ENCODE results near the gene NSFL1C.

NSFL1C gene

DNA sequence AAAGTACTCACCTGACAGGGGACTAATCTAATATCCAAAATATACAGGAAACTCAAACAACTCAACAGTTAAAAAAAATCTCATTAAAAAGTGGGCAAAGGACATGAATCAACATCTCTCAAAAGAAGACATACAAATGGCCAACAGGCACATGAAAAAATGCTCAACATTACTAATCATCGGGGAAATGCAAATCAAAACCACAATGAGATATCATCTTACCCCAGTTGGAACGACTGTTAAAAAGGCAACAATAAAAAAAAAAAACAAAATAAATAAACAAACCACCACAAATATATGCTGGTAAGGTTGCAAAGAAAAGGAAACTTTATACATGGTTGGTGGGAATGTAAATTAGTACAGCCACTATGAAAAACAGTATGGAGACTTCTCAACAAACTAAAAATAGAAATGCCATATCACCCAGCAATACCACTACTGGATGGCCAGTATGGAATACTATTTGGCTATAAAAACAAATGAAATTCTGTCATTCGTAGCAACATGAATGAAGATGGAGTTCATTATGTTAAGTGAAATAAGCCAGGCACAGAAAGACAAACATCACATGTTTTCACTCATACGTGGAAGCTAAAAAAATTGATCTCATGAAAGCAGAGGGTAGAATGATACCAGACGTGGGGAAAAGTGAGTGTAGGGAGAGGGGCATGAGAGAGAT is 17.9 kb upstream of the NSFL1C start:
- DNase-seq, result no peak

- DNase-seq, result no peak
These were observed 13.4 kb upstream of the NSFL1C start for GRCh38 chr20:1479831-1480595.

DNA sequence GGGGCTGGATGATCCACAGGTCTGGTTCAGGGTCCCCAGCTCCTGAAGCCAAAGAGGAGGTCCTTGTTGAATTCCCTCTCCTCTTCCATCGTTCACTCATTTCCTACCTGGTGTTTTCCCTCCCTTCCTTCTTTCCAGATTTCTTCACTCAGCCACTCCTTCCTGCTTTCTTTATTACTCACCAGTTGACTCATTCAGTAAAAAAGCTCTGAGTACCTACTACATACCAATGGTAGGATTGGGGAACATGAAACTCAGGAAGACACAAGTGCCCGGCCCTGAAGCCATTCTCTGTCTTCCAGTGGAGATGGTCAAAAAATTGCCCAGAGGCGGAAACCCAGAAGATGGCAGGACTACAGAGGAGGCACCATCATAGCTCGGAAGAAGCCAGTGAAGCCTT is 11.9 kb upstream of the NSFL1C start:
- no peak for DNase-seq

DNA sequence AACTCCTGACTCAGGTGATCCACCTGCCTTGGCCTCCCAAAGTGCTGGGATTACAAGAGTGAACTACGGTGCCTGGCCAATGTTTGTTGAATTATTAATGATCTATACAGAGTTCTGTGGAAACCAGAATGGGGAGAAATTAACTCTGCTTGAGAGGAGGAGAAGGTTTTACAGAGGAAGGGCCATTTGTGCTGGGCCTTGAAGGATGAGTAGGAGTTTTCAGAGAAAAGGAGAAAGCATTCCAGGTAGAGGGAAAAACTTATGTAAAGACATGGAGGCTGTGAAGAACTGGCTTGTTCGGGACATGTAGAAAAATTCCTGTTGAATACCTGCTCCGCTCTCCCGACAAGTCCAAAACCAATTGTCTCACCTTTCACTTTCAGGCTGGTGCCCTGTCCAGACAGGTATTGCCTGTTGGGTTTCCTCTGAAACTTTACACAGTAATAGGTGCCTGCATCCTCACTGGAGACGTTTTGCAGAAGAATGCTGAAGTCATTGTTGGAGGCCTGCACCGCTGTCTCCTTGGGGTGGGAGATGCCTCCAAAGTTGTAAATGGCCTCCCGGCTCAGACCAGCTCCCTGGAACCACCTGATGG is 11.3 kb upstream of the NSFL1C start:
- no peak for DNase-seq

DNA sequence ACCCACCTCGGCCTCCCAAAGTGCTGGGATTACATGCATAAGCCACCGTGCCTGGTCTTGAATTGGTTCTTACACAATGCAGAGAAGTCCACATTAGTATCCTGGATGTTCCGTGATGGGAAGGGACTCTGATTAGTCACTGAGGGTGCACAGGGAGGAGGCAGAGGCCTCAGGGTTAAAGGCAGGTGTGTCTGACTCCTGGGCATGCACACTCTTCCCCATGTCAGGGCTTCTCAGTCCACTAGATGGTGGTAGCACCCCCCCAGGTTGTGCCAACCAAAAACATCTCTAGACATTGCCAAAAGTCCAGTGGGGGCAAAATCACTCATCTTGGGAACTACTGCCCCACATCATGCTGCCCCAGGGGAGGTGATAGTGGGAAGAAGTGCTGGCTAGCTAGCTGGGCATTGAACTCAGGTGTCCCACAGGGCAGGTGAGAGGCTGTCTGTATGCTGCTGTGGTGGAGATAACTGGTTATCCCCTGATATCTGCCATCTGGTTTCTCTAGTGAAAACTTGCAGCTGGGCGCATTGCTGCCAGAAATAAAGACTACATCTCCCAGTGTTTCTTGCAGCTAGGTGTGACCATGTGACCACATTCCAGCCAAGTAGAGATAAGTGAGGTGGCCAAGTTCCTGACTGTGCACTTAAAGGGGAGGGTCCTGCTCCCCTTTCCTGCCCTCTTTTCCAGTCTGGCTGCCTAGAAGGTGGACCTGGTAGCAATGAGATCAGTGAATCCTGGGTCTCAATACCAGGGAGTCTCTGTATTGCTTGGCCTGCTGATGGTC is 8.4 kb upstream of the NSFL1C start:
- DNase-seq, result no peak

DNA sequence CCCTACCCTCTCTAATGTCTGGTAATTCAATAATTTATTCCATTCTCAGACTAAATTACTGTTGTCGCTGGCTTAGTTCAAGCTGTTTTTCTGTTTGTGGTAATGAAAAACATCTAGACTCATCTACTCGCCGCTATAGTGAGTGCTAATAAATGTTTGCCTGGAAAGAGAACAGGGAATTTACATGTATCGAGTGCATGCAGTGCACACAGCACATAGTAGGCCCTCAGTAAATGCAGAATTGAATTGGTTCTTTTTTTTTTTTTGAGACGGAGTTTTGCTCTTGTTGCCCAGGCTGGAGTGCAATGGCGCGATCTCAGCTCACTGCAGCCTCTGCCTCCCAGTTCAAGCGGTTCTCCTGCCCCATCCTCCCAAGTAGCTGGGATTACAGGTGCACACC is 7.7 kb upstream of the NSFL1C start:
- DNase-seq, result no peak

DNA sequence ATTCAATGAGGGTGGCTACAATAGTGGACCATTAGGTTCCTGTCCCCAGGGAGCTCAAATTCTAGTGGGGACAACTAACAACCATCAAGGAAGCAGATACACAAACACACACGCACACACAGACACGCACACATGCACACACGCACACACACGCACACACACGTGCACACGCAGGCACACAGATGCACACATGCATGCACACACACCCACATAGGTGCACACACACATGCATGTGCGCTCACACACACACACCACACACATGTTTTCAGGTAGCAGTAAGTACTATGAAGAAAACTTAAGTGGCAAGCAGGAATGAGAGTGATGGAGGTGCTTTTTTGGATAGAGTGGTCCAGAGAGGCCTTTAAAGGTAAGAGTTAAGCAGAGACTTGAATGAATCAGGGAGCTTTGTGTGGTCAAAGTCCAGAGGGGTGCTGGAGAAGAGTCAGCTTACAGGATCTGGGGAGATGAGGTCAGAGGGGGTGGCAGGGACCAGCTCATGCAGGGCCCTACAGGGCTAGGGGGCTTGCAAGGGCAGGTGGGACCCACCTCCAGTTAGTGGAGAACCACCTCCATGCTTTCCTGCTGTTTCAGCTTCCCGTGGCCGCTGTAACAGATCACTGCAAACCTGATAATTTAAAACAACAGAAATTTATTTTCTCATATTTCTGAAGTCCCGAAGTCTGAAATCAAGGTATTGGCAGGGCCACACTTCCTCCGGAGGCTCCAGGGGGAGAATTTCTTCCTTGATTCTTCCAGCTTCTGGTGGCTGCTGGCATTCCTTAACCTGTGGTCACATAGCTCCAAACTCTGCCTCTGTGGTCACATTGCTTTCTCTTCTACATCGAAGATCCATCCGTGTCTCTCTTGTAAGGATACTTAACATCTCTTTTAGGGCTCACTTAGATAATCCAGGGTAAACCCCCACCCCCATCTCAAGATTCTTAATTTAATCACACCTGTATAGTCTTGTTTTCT is 6.9 kb upstream of the NSFL1C start:
- DNase-seq, result no peak

GRCh38 chr20:1472556-1473245 is 6.1 kb upstream of the NSFL1C start:
- no peak for DNase-seq

DNA sequence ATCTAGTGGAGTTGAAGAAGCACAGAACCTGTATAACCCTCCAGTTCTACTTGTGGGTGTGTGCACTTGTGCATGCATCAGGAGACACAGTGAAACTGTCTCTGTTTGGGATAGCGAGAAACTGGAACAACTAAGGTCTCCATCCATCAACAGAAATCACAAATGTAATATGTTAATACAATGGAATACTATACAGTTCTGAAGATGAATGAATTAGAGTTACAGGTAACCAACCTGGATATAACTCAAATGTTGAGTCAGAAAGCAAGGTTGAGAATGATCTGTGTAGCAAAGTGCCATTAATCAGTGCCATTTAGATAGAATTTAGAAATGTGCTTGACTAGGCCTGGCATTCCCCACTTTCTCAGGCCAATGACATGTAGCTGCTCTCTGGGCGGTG is 4.6 kb upstream of the NSFL1C start:
- DNase-seq, result no peak

GRCh38 chr20:1469925-1470571 is 3.4 kb upstream of the NSFL1C start:
- DNase-seq, result peak; percentile 45

DNA sequence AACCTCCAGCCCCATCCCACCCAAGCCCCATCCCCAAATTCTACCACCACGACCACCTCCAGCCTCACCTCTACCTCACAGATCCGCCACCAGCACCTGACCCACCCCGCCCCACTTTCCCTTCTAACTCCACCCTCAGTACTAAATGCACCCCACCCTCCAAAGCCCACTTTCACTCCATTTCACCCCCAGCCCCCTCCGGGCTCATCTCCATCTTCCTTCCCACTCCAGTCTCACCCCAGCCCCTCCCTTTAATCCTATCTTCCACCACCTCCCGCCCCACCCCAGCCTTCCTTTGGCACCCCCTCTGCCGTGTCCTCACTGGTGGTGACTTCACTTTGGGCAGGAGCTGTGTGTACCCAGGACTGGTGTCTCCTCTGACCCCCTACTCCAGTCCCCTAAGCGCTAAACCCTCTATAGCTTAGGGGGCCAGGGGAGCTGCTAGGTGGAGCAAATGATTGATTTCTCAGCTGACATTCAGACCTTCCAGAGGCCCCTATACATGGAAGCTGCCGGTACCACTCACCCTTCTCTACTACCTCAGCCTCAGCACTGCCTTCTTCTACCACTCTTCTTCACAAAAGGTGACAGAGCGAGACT is 2.8 kb upstream of the NSFL1C start:
- DNase-seq, result no peak

GRCh38 chr20:1468117-1468624 is 1.5 kb upstream of the NSFL1C start:
- DNase-seq, result no peak

DNA sequence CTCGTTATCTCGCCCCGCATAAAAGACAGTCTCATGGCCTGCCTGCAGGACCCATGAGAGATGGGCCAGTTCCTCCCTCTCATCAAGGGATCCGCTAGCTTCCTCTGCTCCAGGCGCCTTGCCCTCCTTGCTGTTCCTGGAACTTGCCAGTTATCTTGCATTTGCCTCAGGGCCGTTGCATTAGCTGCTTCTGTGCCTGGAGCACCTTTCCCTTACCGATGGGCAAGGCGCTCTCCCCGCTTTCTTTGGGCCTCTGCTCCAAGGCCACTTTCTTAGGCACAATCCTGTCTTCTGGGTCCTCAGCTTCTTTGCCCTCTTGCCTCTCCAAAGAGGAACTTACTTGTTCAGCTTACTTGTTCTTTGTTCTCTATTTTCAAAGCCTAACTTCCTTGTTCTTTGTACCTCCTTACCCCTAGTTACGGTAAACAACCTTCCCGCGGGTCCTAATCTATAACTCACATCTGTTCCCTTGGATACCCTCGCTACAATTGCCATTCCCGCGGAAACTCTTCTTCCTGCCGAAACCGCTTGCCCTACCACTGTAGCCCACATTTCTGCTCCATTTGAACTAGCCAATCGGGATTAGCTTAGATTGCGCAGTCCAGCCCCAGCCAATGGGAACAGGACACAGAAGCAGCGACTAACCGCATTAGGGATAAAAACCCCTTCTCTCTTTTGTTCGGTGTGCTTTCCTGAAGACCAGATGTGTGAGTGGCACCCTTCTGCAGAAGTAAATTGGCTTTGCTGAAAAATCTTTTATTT is 887 bp upstream of the NSFL1C start:
- no peak for DNase-seq

DNA sequence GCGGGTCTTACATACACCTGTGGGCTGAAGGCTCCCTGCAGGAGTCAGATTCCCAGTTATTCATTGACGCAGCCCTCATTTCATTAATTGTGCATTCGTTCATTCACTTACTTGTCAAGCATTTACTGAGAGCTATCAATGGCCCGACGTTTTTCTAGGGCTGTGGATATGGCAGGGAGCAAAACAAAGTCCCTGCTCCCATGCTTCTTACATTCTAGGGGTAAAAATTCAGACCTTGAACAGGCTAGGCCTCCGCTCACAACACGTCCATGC is 369 bp upstream of the NSFL1C start:
- no peak for DNase-seq

GRCh38 chr20:1465470-1466210 is 1.0 kb downstream of the NSFL1C start:
- no peak for DNase-seq

- DNase-seq, result no peak
These were observed 2.6 kb downstream of the NSFL1C start for GRCh38 chr20:1463971-1464570.

DNA sequence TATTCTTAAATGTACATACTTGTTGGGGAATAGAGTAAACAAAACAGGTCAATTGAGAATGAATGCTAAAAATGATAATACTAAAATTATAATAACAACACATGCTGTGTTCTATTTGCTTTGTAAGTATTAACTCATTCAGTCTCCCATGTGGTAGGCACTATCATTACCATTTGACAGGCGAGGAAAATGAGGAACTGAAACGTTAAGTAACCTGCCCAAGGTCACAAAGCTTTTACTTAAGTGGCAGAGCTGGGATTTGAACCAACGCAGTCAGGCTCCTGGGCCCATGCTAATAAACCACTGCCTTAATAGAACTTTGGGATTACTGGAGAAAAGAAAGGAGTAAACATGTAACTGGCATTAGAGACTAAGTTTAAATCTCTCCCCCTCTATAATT is 3.8 kb downstream of the NSFL1C start:
- no peak for DNase-seq

DNA sequence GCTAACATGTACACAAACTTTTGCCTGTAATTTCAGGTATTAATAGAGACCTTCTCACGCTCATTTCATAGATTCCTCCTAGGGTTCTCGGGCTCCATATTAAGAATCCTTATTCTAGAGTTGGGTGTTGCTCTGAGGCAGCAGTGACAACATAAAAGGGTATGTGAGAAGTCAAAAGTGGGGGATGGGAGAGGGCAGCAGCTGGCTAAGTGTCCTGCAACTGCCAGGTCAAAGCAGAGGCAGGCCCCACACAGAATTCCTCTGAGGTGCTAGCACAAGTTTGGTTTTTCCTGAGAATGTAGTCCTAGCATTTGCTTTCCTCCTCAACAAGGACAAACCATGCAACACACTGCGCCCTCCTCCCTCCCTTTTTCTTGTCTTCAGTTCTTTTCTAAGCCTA is 4.6 kb downstream of the NSFL1C start:
- DNase-seq, result no peak

DNA sequence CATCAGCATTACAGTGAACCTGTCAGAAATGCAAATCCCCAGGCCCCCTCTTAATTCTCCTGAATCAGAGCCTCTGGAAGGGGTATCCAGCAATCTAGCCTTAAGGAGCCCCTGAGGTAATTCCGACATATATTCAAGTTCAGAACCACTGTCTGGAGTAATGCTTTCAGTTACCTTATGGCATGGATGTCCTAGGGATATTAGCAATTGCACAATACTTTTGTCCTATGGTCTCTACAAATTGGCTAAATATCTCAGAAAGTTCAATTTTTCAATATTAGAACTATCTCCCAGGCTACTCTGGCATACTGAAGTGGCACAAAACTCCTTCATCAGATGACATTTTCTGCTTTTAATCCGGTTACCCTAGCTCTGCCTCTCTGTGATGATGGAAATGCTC is 6.4 kb downstream of the NSFL1C start:
- DNase-seq, result no peak
